Liver (tissue), 10 donors: ENCODE measurements around the gene FBXO39. TPM values are rescaled to one million over a fixed set of nuclear protein-coding genes. Genes with fewer than 3 reads are reported as not detected.

Experiments used
- DNase-seq: peaks from one replicate; pipeline ENCODE4 v3.0.0-alpha.2; 2017; ENCODE audit warnings: low spot score
- H3K27ac ChIP-seq, 2 donors: one replicate each; pipeline ENCODE4 v1.7.0; 2013; ENCODE audit warnings: inconsistent platforms in 2 of 2, low read length in 2 of 2, control low read depth in 1 of 2, low read depth in 1 of 2, mild to moderate bottlenecking in 1 of 2
- H3K27me3 ChIP-seq, 4 donors: one replicate each; pipeline versions ENCODE4 v1.6.1 to v1.7.0; 2013; ENCODE audit warnings: low read length in 3 of 4, inconsistent platforms in 1 of 4, mild to moderate bottlenecking in 1 of 4, moderate library complexity in 1 of 4; ENCODE audit not compliant: control insufficient read depth in 4 of 4, insufficient read depth in 4 of 4
- H3K36me3 ChIP-seq, 4 donors: one replicate each; pipeline versions ENCODE4 v1.6.1 to v1.7.0; 2013; ENCODE audit warnings: low read length in 3 of 4, mild to moderate bottlenecking in 3 of 4, low read depth in 1 of 4, moderate library complexity in 1 of 4; ENCODE audit not compliant: control insufficient read depth in 4 of 4, insufficient read depth in 3 of 4
- H3K4me1 ChIP-seq, 4 donors: one replicate each; pipeline versions ENCODE4 v1.6.1 to v1.7.0; 2013; ENCODE audit warnings: low read length in 3 of 4, mild to moderate bottlenecking in 3 of 4, moderate library complexity in 1 of 4; ENCODE audit not compliant: control insufficient read depth in 4 of 4, insufficient read depth in 4 of 4
- H3K4me3 ChIP-seq, 3 donors: one replicate each; pipeline versions ENCODE4 v1.6.1 to v1.7.0; 2013; ENCODE audit warnings: low read length in 3 of 3, control low read depth in 1 of 3, low read depth in 1 of 3, mild to moderate bottlenecking in 1 of 3
- H3K9ac ChIP-seq, 2 donors: one replicate each; pipeline ENCODE4 v1.7.0; 2013; ENCODE audit warnings: low read length in 2 of 2, mild to moderate bottlenecking in 2 of 2, moderate library complexity in 2 of 2, control low read depth in 1 of 2, low read depth in 1 of 2
- H3K9me3 ChIP-seq, 4 donors: one replicate each; pipeline versions ENCODE4 v1.6.1 to v1.7.0; 2013; ENCODE audit warnings: low read length in 3 of 4; ENCODE audit not compliant: control insufficient read depth in 4 of 4
- ATF3 ChIP-seq: IDR thresholded peaks from 2 replicates; pipeline ENCODE4 v1.6.1; 2016; ENCODE audit warnings: antibody characterized with exemption
- EGR1 ChIP-seq, 2 donors: IDR thresholded peaks; 2 replicates each; pipeline ENCODE4 v1.6.1; 2016 to 2018; ENCODE audit warnings: antibody characterized with exemption in 2 of 2, low read depth in 2 of 2
- FOXA2 ChIP-seq: IDR thresholded peaks from 2 replicates; pipeline ENCODE4 v1.6.1; 2016; ENCODE audit warnings: antibody characterized with exemption
- GABPA ChIP-seq, 2 donors: IDR thresholded peaks in 1 of 2; conservative IDR thresholded peaks in 1 of 2; 2 replicates each; pipeline ENCODE4 v1.6.1; 2016; ENCODE audit warnings: antibody characterized with exemption in 2 of 2, mild to moderate bottlenecking in 1 of 2, moderate library complexity in 1 of 2
- HNF4G ChIP-seq: IDR thresholded peaks from 2 replicates; pipeline ENCODE4 v1.6.1; 2016; ENCODE audit warnings: antibody characterized with exemption
- JUND ChIP-seq, 2 donors: IDR thresholded peaks; 2 replicates each; pipeline ENCODE4 v1.6.1; 2016; ENCODE audit warnings: antibody characterized with exemption in 2 of 2
- MAX ChIP-seq: IDR thresholded peaks from 2 replicates; pipeline ENCODE4 v1.6.1; 2016; ENCODE audit warnings: antibody characterized with exemption
- NR2F2 ChIP-seq: IDR thresholded peaks from 2 replicates; pipeline ENCODE4 v1.6.1; 2016; ENCODE audit warnings: antibody characterized with exemption
- RAD21 ChIP-seq, 2 donors: IDR thresholded peaks; 2 replicates each; pipeline ENCODE4 v1.6.1; 2016; ENCODE audit warnings: antibody characterized with exemption in 2 of 2, mild to moderate bottlenecking in 2 of 2
- REST ChIP-seq: IDR thresholded peaks from 2 replicates; pipeline ENCODE4 v1.6.1; 2016; ENCODE audit warnings: antibody characterized with exemption, mild to moderate bottlenecking
- RXRA ChIP-seq, 2 donors: IDR thresholded peaks; 2 replicates each; pipeline ENCODE4 v1.6.1; 2017 to 2018; ENCODE audit warnings: antibody characterized with exemption in 2 of 2, mild to moderate bottlenecking in 1 of 2
- SP1 ChIP-seq: IDR thresholded peaks from 2 replicates; pipeline ENCODE4 v1.6.1; 2018; ENCODE audit warnings: antibody characterized with exemption, mild to moderate bottlenecking
- TAF1 ChIP-seq: conservative IDR thresholded peaks from 2 replicates; pipeline ENCODE4 v1.6.1; 2016; ENCODE audit warnings: antibody characterized with exemption, mild to moderate bottlenecking
- YY1 ChIP-seq: IDR thresholded peaks from 2 replicates; pipeline ENCODE4 v1.6.1; 2016; ENCODE audit warnings: antibody characterized with exemption, mild to moderate bottlenecking
- ZBTB33 ChIP-seq: IDR thresholded peaks from 2 replicates; pipeline ENCODE4 v1.6.1; 2016; ENCODE audit warnings: antibody characterized with exemption
- WGBS: extraction: QIAGEN DNeasy Blood & Tissue Kit; methylation state at CpG from one replicate; pipeline ENCODE4 v1.1.7; 2013; 5-methylcytosine and 5-hydroxymethylcytosine counted together
- polyA plus RNA-seq, 2 donors: library from polyadenylated mRNA; stranded (reverse) in 1 of 2; unstranded in 1 of 2; fragments of 200-250 nt in 1 of 2; fragments of >200 nt in 1 of 2; fragmentation: Nextera tagmentation in 1 of 2; extraction: Ambion mirVana in 1 of 2; gene quantifications; one replicate each; pipeline versions ENCODE4 v1.2.1 to v1.2.3, GENCODE V29; 2013 to 2015
- small RNA-seq: library from RNA; depleted of rRNA; stranded (forward); fragments of <200 nt; gene quantifications from one replicate; pipeline ENCODE3, GENCODE V24; 2014
- total RNA-seq, 2 donors: library from RNA; depleted of rRNA; stranded (reverse); fragments of >200 nt; gene quantifications; one replicate each; pipeline ENCODE4 v1.2.3, GENCODE V29; 2014
- donor health status: healthy.
- donor health status: healthy.
- donor health status: healthy.
- donor health status: healthy.
- donor health status: healthy.

FBXO39 gene
- total and polyA plus RNA-seq, 4 donors = 0.05 to 0.67 (median 0.20) TPM

- peaks cover 0 to 8% (median 3%) of the 10 kb centered on the region in 4 donors for H3K4me1 ChIP-seq
- no peak overlapping the region for H3K4me3 ChIP-seq
- no peaks in the 10 kb centered on the region for H3K9me3 ChIP-seq
- DNase-seq = no peak
- no peaks in the 10 kb centered on the region for H3K27me3 ChIP-seq
- TF ChIP-seq SP1 = no peak
- no peak for TF ChIP-seq TAF1
- TF ChIP-seq REST = no peak
- no peak for TF ChIP-seq GABPA (IDR thresholded peaks at IDR 0.05 in 1 of 2, conservative IDR thresholded peaks at IDR 0.05 in 1 of 2)
- TF ChIP-seq NR2F2 = no peak
- no peak for TF ChIP-seq ATF3
- no peak for TF ChIP-seq FOXA2
- TF ChIP-seq YY1 = no peak
- TF ChIP-seq HNF4G = no peak
- TF ChIP-seq JUND (IDR thresholded peaks at IDR 0.05) = no peak
- TF ChIP-seq EGR1 (IDR thresholded peaks at IDR 0.05; ENCODE audit: low read depth in 2 of 2) = no peak
- no peak for TF ChIP-seq MAX
- H3K9ac ChIP-seq = no peak overlapping the region
- no peak overlapping the region for H3K27ac ChIP-seq
- H3K36me3 ChIP-seq = no peaks in the 10 kb centered on the region
- 75% methylated on average over 7 of the region's 7 CpGs for WGBS
Observed at GRCh38 chr17:6830383-6830986, 54.5 kb downstream of the FBXO39 start.

- H3K27me3 ChIP-seq = no peaks in the 10 kb centered on the region
- peak; percentile 73 for DNase-seq
- no peak within 1 kb of the TSS for H3K27ac ChIP-seq
- 3% methylated on average over 35 of the region's 35 CpGs for WGBS
- no peaks in the 10 kb centered on the region for H3K9me3 ChIP-seq
- peak; percentile 13 to 16 for TF ChIP-seq RXRA (IDR thresholded peaks at IDR 0.05)
- no peak for TF ChIP-seq ZBTB33
- TF ChIP-seq FOXA2 = peak; percentile 40
- no peak for TF ChIP-seq SP1
- TF ChIP-seq RAD21 (IDR thresholded peaks at IDR 0.05) = peak in 1 of 2 donors; percentile 26
- H3K9ac ChIP-seq = no peak within 1 kb of the TSS
- peak within 1 kb of the TSS in 2 of 3 donors; percentile 49 to 53 for H3K4me3 ChIP-seq
- H3K4me1 ChIP-seq = peaks cover 0 to 8% (median 3%) of the 10 kb centered on the region in 4 donors
- H3K36me3 ChIP-seq = no peaks in the 10 kb centered on the region
Observed at GRCh38 chr17:6831661-6832263, 55.7 kb downstream of the FBXO39 start, which contains the start of gene TEKT1. TEKT1 (minus strand) TSS chr17:6831729; CDS start chr17:6830376, 1,353 bp downstream.

Small RNA genes lying within 50 kb of the gene (small RNA-seq; reads per million reads assigned to genes)
- gene AC004706.2 = not detected

Other genes with a start within 250 kb of the FBXO39 start
- 1 to 10 TPM; 1.9 to 5.0 TPM for gene PITPNM3, start 219.7 kb upstream of the FBXO39 start, total RNA-seq
- gene PITPNM3, start 219.7 kb upstream of the FBXO39 start, polyA plus RNA-seq = 1 to 10 TPM; 1.5 to 1.8 TPM
- 1 to 10 TPM; 3.8 to 5.9 TPM for gene KIAA0753, start 135.5 kb upstream of the FBXO39 start, total RNA-seq
- 1 to 10 TPM; 2.0 to 2.1 TPM for gene KIAA0753, start 135.5 kb upstream of the FBXO39 start, polyA plus RNA-seq
- 10 to 100 TPM; 32.9 to 58.4 TPM for gene TXNDC17, start 135.2 kb upstream of the FBXO39 start, total RNA-seq
- 100 to 1,000 TPM; 141 to 329 TPM for gene TXNDC17, start 135.2 kb upstream of the FBXO39 start, polyA plus RNA-seq
- 10 to 100 TPM in 1 of 2 donors, 1 to 10 TPM in 1; 6.9 to 10.4 TPM for gene MED31, start 124.6 kb upstream of the FBXO39 start, total RNA-seq
- gene MED31, start 124.6 kb upstream of the FBXO39 start, polyA plus RNA-seq = 10 to 100 TPM in 1 of 2 donors, 1 to 10 TPM in 1; 7.0 to 29.8 TPM
- 1 to 10 TPM in 1 of 2 donors, under 1 TPM in 1; 0.56 to 2.2 TPM for gene C17orf100, start 124.5 kb upstream of the FBXO39 start, total RNA-seq
- 10 to 100 TPM in 1 of 2 donors, 1 to 10 TPM in 1; 3.3 to 33.2 TPM for gene C17orf100, start 124.5 kb upstream of the FBXO39 start, polyA plus RNA-seq
- gene SLC13A5, start 62.8 kb upstream of the FBXO39 start, total RNA-seq = 100 to 1,000 TPM in 1 of 2 donors, 10 to 100 TPM in 1; 88.4 to 399 TPM
- gene SLC13A5, start 62.8 kb upstream of the FBXO39 start, polyA plus RNA-seq = 100 to 1,000 TPM; 159 to 329 TPM
- 10 to 100 TPM in 1 of 2 donors, 1 to 10 TPM in 1; 6.7 to 33.9 TPM for gene XAF1, start 20.2 kb upstream of the FBXO39 start, total RNA-seq
- 10 to 100 TPM; 18.3 to 20.2 TPM for gene XAF1, start 20.2 kb upstream of the FBXO39 start, polyA plus RNA-seq
- gene TEKT1, start 55.5 kb downstream of the FBXO39 start, total RNA-seq = not detected
- gene TEKT1, start 55.5 kb downstream of the FBXO39 start, polyA plus RNA-seq = under 1 TPM in 1 of 2 donors, not detected in 1; 0.15 TPM
- gene ALOX12, start 219.8 kb downstream of the FBXO39 start, total RNA-seq = 1 to 10 TPM in 1 of 2 donors, not detected in 1; 3.1 TPM
- gene ALOX12, start 219.8 kb downstream of the FBXO39 start, polyA plus RNA-seq = under 1 TPM; 0.03 to 0.24 TPM
- gene RNASEK, start 236.4 kb downstream of the FBXO39 start, total RNA-seq = 10 to 100 TPM; 13.5 to 65.5 TPM
- 100 to 1,000 TPM; 196 to 384 TPM for gene RNASEK, start 236.4 kb downstream of the FBXO39 start, polyA plus RNA-seq
- 1 to 10 TPM; 1.1 to 5.7 TPM for gene BCL6B, start 246.8 kb downstream of the FBXO39 start, total RNA-seq
- 1 to 10 TPM; 1.7 to 1.8 TPM for gene BCL6B, start 246.8 kb downstream of the FBXO39 start, polyA plus RNA-seq